SK-N-SH (cell line): ENCODE results near the gene KIDINS220. TPM values are rescaled to one million over a fixed set of nuclear protein-coding genes. Genes with fewer than 3 reads are reported as not detected.

ENCODE experiments used
- CTCF ChIA-PET: fragments of 300-600, 350-600 bp; formaldehyde crosslinking; extraction: SDS; loops from one replicate; lab custom pipeline; 2021; lab: Yijun Ruan, JAX
- POLR2A ChIA-PET: fragments of 350-600 bp; sonication (Branson Sonifier 250); formaldehyde crosslinking; extraction: SDS; loops from one replicate; lab custom pipeline; 2020; ENCODE audit warnings: antibody characterized with exemption, inconsistent platforms; lab: Yijun Ruan, JAX
- DNase-seq: peaks from one replicate; pipeline ENCODE4 v3.0.0; 2012
- H2AFZ ChIP-seq: fragments of 200-600 bp; sonication (generic); 2 replicates; pipeline ENCODE4 v1.8.1; 2016; ENCODE audit warnings: antibody characterized with exemption, mild to moderate bottlenecking, low read depth
- H3F3A ChIP-seq: fragments of 200-600 bp; sonication (generic); replicated peaks from 2 replicates; pipeline ENCODE3; 2016; ENCODE audit warnings: antibody characterized with exemption, mild to moderate bottlenecking; ENCODE audit not compliant: insufficient read depth
- H3K27ac ChIP-seq, 2 experiments: fragments of 200-500 bp in 1 of 2; fragments of 200-600 bp in 1 of 2; sonication (Bioruptor generic) in 1 of 2; sonication (generic), shearing (Covaris generic) in 1 of 2; 2 replicates each; pipeline versions ENCODE4 v1.5.1 to v1.6.1; 2014 to 2016; ENCODE audit warnings: low read depth in 2 of 2, inconsistent platforms in 1 of 2, low read length in 1 of 2, mild to moderate bottlenecking in 1 of 2, mixed read lengths in 1 of 2
- H3K27me3 ChIP-seq: fragments of 200-600 bp; sonication (generic), shearing (Covaris generic); 2 replicates; pipeline ENCODE4 v1.6.1; 2016; ENCODE audit warnings: mixed run types; ENCODE audit not compliant: insufficient read depth
- H3K36me3 ChIP-seq, 2 experiments: fragments of 200-500 bp in 1 of 2; fragments of 200-600 bp in 1 of 2; sonication (Bioruptor generic) in 1 of 2; sonication (generic) in 1 of 2; replicated peaks in 1 of 2; 2 replicates each; pipeline versions ENCODE3 to v1.5.1; 2014 to 2016; ENCODE audit warnings: low read length in 1 of 2, mild to moderate bottlenecking in 1 of 2; ENCODE audit not compliant: insufficient read depth in 2 of 2, control insufficient read depth in 1 of 2
- H3K4me1 ChIP-seq, 2 experiments: fragments of 200-500 bp in 1 of 2; fragments of 200-600 bp in 1 of 2; sonication (Bioruptor generic) in 1 of 2; sonication (generic), shearing (Covaris generic) in 1 of 2; 2 replicates each; pipeline versions ENCODE4 v1.5.1 to v1.6.1; 2014 to 2016; ENCODE audit warnings: low read depth in 1 of 2, low read length in 1 of 2, mixed run types in 1 of 2; ENCODE audit not compliant: insufficient read depth in 2 of 2, control insufficient read depth in 1 of 2
- H3K4me2 ChIP-seq: fragments of 200-600 bp; sonication (generic), shearing (Covaris generic); 2 replicates; pipeline ENCODE4 v1.6.1; 2017; ENCODE audit warnings: mixed run types
- H3K4me3 ChIP-seq, 2 experiments: fragments of 200-500 bp in 1 of 2; fragments of 200-600 bp in 1 of 2; sonication (Bioruptor generic) in 1 of 2; sonication (generic), shearing (Covaris generic) in 1 of 2; 2 replicates each; pipeline versions ENCODE4 v1.5.1 to v1.8.1; 2014 to 2016; ENCODE audit warnings: low read depth in 2 of 2, inconsistent platforms in 1 of 2, low read length in 1 of 2, mild to moderate bottlenecking in 1 of 2, mixed read lengths in 1 of 2, moderate library complexity in 1 of 2
- H3K79me2 ChIP-seq: fragments of 200-600 bp; sonication (generic); 2 replicates; pipeline ENCODE4 v1.8.1; 2017; ENCODE audit warnings: mild to moderate bottlenecking; ENCODE audit not compliant: insufficient read depth
- H3K9ac ChIP-seq: fragments of 200-600 bp; sonication (generic); 2 replicates; pipeline ENCODE4 v1.6.1; 2017; ENCODE audit warnings: mixed run types
- H3K9me2 ChIP-seq: fragments of 200-600 bp; sonication (generic); 2 replicates; pipeline ENCODE4 v1.6.1; 2017; ENCODE audit warnings: mixed run types
- H3K9me3 ChIP-seq: fragments of 200-600 bp; sonication (generic); 2 replicates; pipeline ENCODE4 v1.6.1; 2017; ENCODE audit warnings: mixed run types, mild to moderate bottlenecking, moderate library complexity
- H4K20me1 ChIP-seq: fragments of 200-600 bp; sonication (generic); 2 replicates; pipeline ENCODE4 v1.6.1; 2017; ENCODE audit warnings: mild to moderate bottlenecking, mixed run types; ENCODE audit not compliant: insufficient read depth
- CHD2 ChIP-seq: fragments of 150-350 bp; IDR thresholded peaks from 2 replicates; pipeline ENCODE4 v1.6.1; 2018; ENCODE audit warnings: low read length; ENCODE audit not compliant: partially characterized antibody
- FOXJ3 ChIP-seq: sonication (generic); formaldehyde crosslinking; IDR thresholded peaks from 2 replicates; pipeline ENCODE4 v1.5.1; 2020; ENCODE audit warnings: mild to moderate bottlenecking, missing genetic modification reagents
- FOXM1 ChIP-seq: IDR thresholded peaks from 2 replicates; pipeline ENCODE4 v1.4.0; 2012; ENCODE audit warnings: low read depth, mild to moderate bottlenecking
- IRF3 ChIP-seq: fragments of 150-350 bp; IDR thresholded peaks from 2 replicates; pipeline ENCODE4 v1.6.1; 2016; ENCODE audit warnings: mild to moderate bottlenecking, low read depth, low read length
- MAX ChIP-seq: IDR thresholded peaks from 2 replicates; pipeline ENCODE4 v1.4.0; 2012; ENCODE audit warnings: low read depth
- MEF2A ChIP-seq: IDR thresholded peaks from 2 replicates; pipeline ENCODE4 v1.4.0; 2012; ENCODE audit warnings: low read depth, borderline replicate concordance
- MXI1 ChIP-seq: IDR thresholded peaks from 2 replicates; pipeline ENCODE4 v1.6.1; 2012; ENCODE audit warnings: mild to moderate bottlenecking, low read depth, low read length, improper control_type of control experiment
- NFIC ChIP-seq: IDR thresholded peaks from 2 replicates; pipeline ENCODE4 v1.4.0; 2012; ENCODE audit warnings: borderline replicate concordance
- PBX3 ChIP-seq: IDR thresholded peaks from 2 replicates; pipeline ENCODE4; 2012
- POLR2AphosphoS5 ChIP-seq: IDR thresholded peaks from 2 replicates; pipeline ENCODE4 v1.6.1; 2012; ENCODE audit warnings: low read depth, low read length
- RCOR1 ChIP-seq: fragments of 150-350 bp; IDR thresholded peaks from 2 replicates; pipeline ENCODE4 v1.6.1; 2017; ENCODE audit warnings: antibody characterized with exemption, low read length
- REST ChIP-seq: IDR thresholded peaks from 2 replicates; pipeline ENCODE4 v1.6.1; 2012; ENCODE audit warnings: mild to moderate bottlenecking, low read depth, low read length, moderate library complexity
- RFX5 ChIP-seq: IDR thresholded peaks from 2 replicates; pipeline ENCODE4 v1.6.1; 2012; ENCODE audit warnings: mild to moderate bottlenecking, improper control_type of control experiment, low read length
- SIN3A ChIP-seq: IDR thresholded peaks from 2 replicates; pipeline ENCODE4 v1.6.1; 2012; ENCODE audit warnings: low read depth, mild to moderate bottlenecking, low read length, moderate library complexity, borderline replicate concordance
- SMC3 ChIP-seq: IDR thresholded peaks from 2 replicates; pipeline ENCODE4 v1.6.1; 2012; ENCODE audit warnings: low read depth, low read length, improper control_type of control experiment
- TAF1 ChIP-seq: IDR thresholded peaks from 2 replicates; pipeline ENCODE4 v1.6.1; 2012; ENCODE audit warnings: low read depth, mild to moderate bottlenecking, low read length, moderate library complexity, borderline replicate concordance
- TCF12 ChIP-seq: IDR thresholded peaks from 2 replicates; pipeline ENCODE4 v1.4.0; 2012
- ZBTB33 ChIP-seq: IDR thresholded peaks from 2 replicates; pipeline ENCODE4 v1.4.0; 2012; ENCODE audit warnings: low read depth, borderline replicate concordance
- WGBS: methylation state at CpG from one replicate; pipeline ENCODE4 v1.1.6; 2017; ENCODE audit warnings: low lambda C conversion rate; 5-methylcytosine and 5-hydroxymethylcytosine counted together
- polyA plus RNA-seq, 3 experiments: library from polyadenylated mRNA; depleted of rRNA; stranded (reverse); fragments of >200 nt; gene quantifications; 2 replicates each; pipeline ENCODE4 v1.2.3, GENCODE V29; 2012
- TF ChIP-seq, protein P1 (sequence below): fragments of 150-350 bp; IDR thresholded peaks from 2 replicates; pipeline ENCODE4 v1.6.1; 2017; ENCODE audit warnings: antibody characterized with exemption, low read length, low read depth, borderline replicate concordance

KIDINS220 gene
- polyA plus RNA-seq, 1 of the 3 experiments (the other 2 are of a cell fraction) = 18.2 TPM

GRCh38 chr2:8721410-8721809, 116.0 kb downstream of the KIDINS220 start:
- H3K4me2 ChIP-seq = no peak overlapping the region
- ChIA-PET POLR2A (no interaction called here), CTCF (no interaction called here)
- no peak overlapping the region for H2AFZ ChIP-seq
- H3K27me3 ChIP-seq = no peaks in the 10 kb centered on the region
- H3K9me2 ChIP-seq = no peaks in the 10 kb centered on the region
- WGBS = 98% methylated on average over 3 of the region's 3 CpGs
- no peaks in the 10 kb centered on the region for H3K79me2 ChIP-seq
- no peak overlapping the region for H3K4me3 ChIP-seq
- no peak overlapping the region for H3K9ac ChIP-seq
- H3K4me1 ChIP-seq = no peaks in the 10 kb centered on the region
- peaks cover 6% of the 10 kb centered on the region for H3F3A ChIP-seq
- no peaks in the 10 kb centered on the region for H3K9me3 ChIP-seq
- no peak overlapping the region for H3K27ac ChIP-seq
- no peaks in the 10 kb centered on the region for H3K36me3 ChIP-seq
- TF ChIP-seq CHD2 (no peak), FOXM1 (no peak), SIN3A (no peak), SMC3 (no peak), MXI1 (no peak), RFX5 (no peak), PBX3 (no peak), ZBTB33 (no peak), REST (no peak), TCF12 (no peak), MAX (no peak), FOXJ3 (no peak), TAF1 (no peak), RCOR1 (no peak), IRF3 (no peak), NFIC (no peak), POLR2AphosphoS5 (no peak), MEF2A (no peak)
- TF ChIP-seq, protein P1, sequence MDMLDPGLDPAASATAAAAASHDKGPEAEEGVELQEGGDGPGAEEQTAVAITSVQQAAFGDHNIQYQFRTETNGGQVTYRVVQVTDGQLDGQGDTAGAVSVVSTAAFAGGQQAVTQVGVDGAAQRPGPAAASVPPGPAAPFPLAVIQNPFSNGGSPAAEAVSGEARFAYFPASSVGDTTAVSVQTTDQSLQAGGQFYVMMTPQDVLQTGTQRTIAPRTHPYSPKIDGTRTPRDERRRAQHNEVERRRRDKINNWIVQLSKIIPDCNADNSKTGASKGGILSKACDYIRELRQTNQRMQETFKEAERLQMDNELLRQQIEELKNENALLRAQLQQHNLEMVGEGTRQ = no peak
- DNase-seq = no peak
- no peaks in the 10 kb centered on the region for H4K20me1 ChIP-seq
